Ascending aorta (tissue), 2 donors: ENCODE data around the gene MAGEA9. TPM values are rescaled to one million over a fixed set of nuclear protein-coding genes. Genes with fewer than 3 reads are reported as not detected.

ENCODE experiments used
- DNase-seq, 2 donors: peaks; one replicate each; pipeline ENCODE4 v3.0.0-alpha.2; 2019; ENCODE audit warnings: low spot score in 2 of 2
- H3K27ac ChIP-seq, 2 donors: fragments of 200-600 bp; sonication (generic); one replicate each; pipeline ENCODE4 v1.5.1; 2016 to 2017; ENCODE audit warnings: mild to moderate bottlenecking in 1 of 2
- H3K27me3 ChIP-seq: fragments of 200-600 bp; sonication (generic); one replicate; pipeline ENCODE4 v1.5.1; 2017
- H3K36me3 ChIP-seq, 2 donors: fragments of 200-600 bp; sonication (generic); one replicate each; pipeline ENCODE4 v1.5.1; 2016
- H3K4me1 ChIP-seq, 2 donors: fragments of 200-600 bp; sonication (generic); one replicate each; pipeline ENCODE4 v1.5.1; 2016 to 2017; ENCODE audit warnings: mild to moderate bottlenecking in 1 of 2
- H3K4me3 ChIP-seq, 2 donors: fragments of 200-600 bp; sonication (generic); one replicate each; pipeline ENCODE4 v1.5.1; 2016 to 2017; ENCODE audit warnings: mild to moderate bottlenecking in 1 of 2
- H3K9me3 ChIP-seq, 2 donors: fragments of 200-600 bp; sonication (generic); one replicate each; pipeline ENCODE4 v1.5.1; 2016
- CTCF ChIP-seq, 3 experiments: fragments of 200-600 bp in 2 of 3; fragments of 450-650 bp in 1 of 3; sonication (generic) in 2 of 3; IDR thresholded peaks; one replicate each; pipeline ENCODE4 v1.5.1; 2016 to 2019; ENCODE audit warnings: antibody characterized with exemption in 3 of 3, mild to moderate bottlenecking in 1 of 3, moderate library complexity in 1 of 3
- intact Hi-C: fragments of 100-400 bp; cut with DNase I; formaldehyde crosslinking; loops from one replicate; pipeline ENCODE4 v1.15.1; 2023
- total RNA-seq: library from RNA; depleted of rRNA; stranded (reverse); fragments of >200 nt; gene quantifications from one replicate; pipeline ENCODE4 v1.1.0, GENCODE V29; 2016

MAGEA9 gene
- total RNA-seq, 1 donor from 2014 or later: not detected

GRCh38 chrX:149799095-149799714 lies 17.5 kb downstream of the MAGEA9 start:
- Histone ChIP-seq H3K4me1 (no peaks in the 10 kb centered on the region), H3K4me3 (no peak overlapping the region), H3K27me3 (no peaks in the 10 kb centered on the region), H3K36me3 (no peaks in the 10 kb centered on the region), H3K9me3 (no peaks in the 10 kb centered on the region), H3K27ac (no peak overlapping the region)
- no peak for DNase-seq
- intact Hi-C loops: no loop called here
- no peak for TF ChIP-seq CTCF (IDR thresholded peaks at IDR 0.05)

GRCh38 chrX:149799938-149800337 lies 18.2 kb downstream of the MAGEA9 start:
- H3K4me1 ChIP-seq: no peaks in the 10 kb centered on the region
- intact Hi-C loops: no loop called here
- H3K27me3 ChIP-seq: no peaks in the 10 kb centered on the region
- no peak for TF ChIP-seq CTCF (IDR thresholded peaks at IDR 0.05)
- DNase-seq: no peak
- no peak overlapping the region for H3K27ac ChIP-seq
- H3K4me3 ChIP-seq: no peak overlapping the region
- H3K36me3 ChIP-seq: no peaks in the 10 kb centered on the region
- H3K9me3 ChIP-seq: no peaks in the 10 kb centered on the region

- H3K27me3 ChIP-seq: no peaks in the 10 kb centered on the region
- intact Hi-C loops: no loop called here
- H3K36me3 ChIP-seq: no peaks in the 10 kb centered on the region
- no peak for TF ChIP-seq CTCF (IDR thresholded peaks at IDR 0.05)
- no peak overlapping the region for H3K4me3 ChIP-seq
- H3K9me3 ChIP-seq: no peaks in the 10 kb centered on the region
- DNase-seq: no peak
- no peaks in the 10 kb centered on the region for H3K4me1 ChIP-seq
- no peak overlapping the region for H3K27ac ChIP-seq
Measured at GRCh38 chrX:149803458-149804062, 21.8 kb downstream of the MAGEA9 start.

- Histone ChIP-seq H3K36me3 (no peaks in the 10 kb centered on the region), H3K27me3 (no peaks in the 10 kb centered on the region), H3K27ac (no peak overlapping the region), H3K9me3 (no peaks in the 10 kb centered on the region), H3K4me1 (no peaks in the 10 kb centered on the region), H3K4me3 (no peak overlapping the region)
- no peak for TF ChIP-seq CTCF (IDR thresholded peaks at IDR 0.05)
- no peak for DNase-seq
- intact Hi-C loops: no loop called here
Measured at GRCh38 chrX:149804102-149804501, 22.4 kb downstream of the MAGEA9 start.

GRCh38 chrX:149807747-149808458 lies 26.2 kb downstream of the MAGEA9 start:
- TF ChIP-seq CTCF (IDR thresholded peaks at IDR 0.05): no peak
- Histone ChIP-seq H3K4me3 (no peak overlapping the region), H3K27me3 (no peaks in the 10 kb centered on the region), H3K36me3 (no peaks in the 10 kb centered on the region), H3K9me3 (no peaks in the 10 kb centered on the region), H3K4me1 (no peaks in the 10 kb centered on the region), H3K27ac (no peak overlapping the region)
- no peak for DNase-seq
- intact Hi-C loops: no loop called here
